ENCODE results near the gene CCR1. TPM values are rescaled to one million over a fixed set of nuclear protein-coding genes. Genes with fewer than 3 reads are reported as not detected.
A peak's percentile ranks its signal among the peaks of the same experiment; 100 is the strongest.

CCR1 gene
- polyA plus RNA-seq, 1 donor (not counting 4 experiments of a cell fraction or from before 2014, with no cell fraction given) = not detected

DNA sequence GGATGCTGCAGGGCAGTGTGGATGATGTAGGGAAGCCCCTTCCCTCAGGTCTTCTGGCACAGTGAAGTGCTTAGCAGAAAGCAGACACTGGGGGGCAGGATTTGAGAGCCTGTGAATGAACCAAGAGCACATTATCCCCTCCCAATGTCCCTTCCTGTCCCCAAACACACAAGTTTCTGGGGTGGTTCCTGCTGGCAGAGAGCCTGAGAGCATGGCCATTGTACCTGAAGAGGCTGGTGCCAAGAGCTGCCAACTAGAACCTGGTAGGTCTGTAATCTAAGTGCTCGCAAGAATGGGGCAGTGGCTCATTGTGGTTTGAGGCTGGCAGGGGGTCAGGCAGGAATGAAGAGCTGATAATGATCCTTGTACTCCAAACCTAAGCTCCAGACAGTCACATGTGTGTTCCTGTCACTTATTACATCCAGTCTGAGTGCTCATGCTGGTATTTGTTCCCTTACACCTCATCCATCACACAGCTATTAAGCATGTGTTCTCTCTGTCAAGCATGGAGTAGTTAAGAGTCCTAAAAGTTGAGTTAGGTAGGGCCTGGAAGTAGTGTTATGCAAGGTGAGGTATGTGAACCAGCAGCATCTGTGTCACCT, 6.7 kb upstream of the CCR1 start:
- Histone ChIP-seq H3K4me1 (ENCODE audit: control insufficient read depth, extremely low read depth, insufficient read depth, low read length) (no peaks in the 10 kb centered on the region), H3K36me3 (ENCODE audit: control insufficient read depth in 2 of 2, extremely low read depth in 1 of 2, insufficient read depth in 2 of 2, low read length in 2 of 2) (no peaks in the 10 kb centered on the region), H2AFZ (ENCODE audit: control insufficient read depth, low read length) (no peak overlapping the region), H3K27me3 (ENCODE audit: control insufficient read depth, extremely low read depth, insufficient read depth, low read length) (peaks cover 6% of the 10 kb centered on the region), H3K9me3 (ENCODE audit: control insufficient read depth, low read depth, low read length) (no peaks in the 10 kb centered on the region), H3K27ac (ENCODE audit: control insufficient read depth, insufficient read depth, low read length) (no peak overlapping the region), H3K4me2 (ENCODE audit: control insufficient read depth, extremely low read depth, insufficient read depth, low read depth, low read length) (no peak overlapping the region), H3K4me3 (ENCODE audit: control insufficient read depth in 2 of 3, extremely low read depth in 1 of 3, insufficient read depth in 2 of 3, low read depth in 1 of 3, low read length in 3 of 3) (no peak overlapping the region), H3K79me2 (ENCODE audit: control insufficient read depth, insufficient read depth, low read length) (no peaks in the 10 kb centered on the region), H3K9me1 (ENCODE audit: control insufficient read depth, extremely low read depth, insufficient read depth, low read length) (no peaks in the 10 kb centered on the region), H3K9ac (ENCODE audit: control insufficient read depth, extremely low read depth, insufficient read depth, low read length) (no peak overlapping the region), H4K20me1 (ENCODE audit: control insufficient read depth, extremely low read depth, insufficient read depth, low read length) (no peaks in the 10 kb centered on the region)
- dilution Hi-C loops (cut with MboI; ENCODE audit: extremely low pct_ligation_motif_present, low sequenced_read_pairs) = no loop called here
- FAIRE-seq (no peak), DNase-seq (ENCODE audit: low read depth, low spot score) (no peak)
- no peak for TF ChIP-seq EZH2 (IDR thresholded peaks at IDR 0.05; ENCODE audit: low read length)
- TF ChIP-seq, protein P1, sequence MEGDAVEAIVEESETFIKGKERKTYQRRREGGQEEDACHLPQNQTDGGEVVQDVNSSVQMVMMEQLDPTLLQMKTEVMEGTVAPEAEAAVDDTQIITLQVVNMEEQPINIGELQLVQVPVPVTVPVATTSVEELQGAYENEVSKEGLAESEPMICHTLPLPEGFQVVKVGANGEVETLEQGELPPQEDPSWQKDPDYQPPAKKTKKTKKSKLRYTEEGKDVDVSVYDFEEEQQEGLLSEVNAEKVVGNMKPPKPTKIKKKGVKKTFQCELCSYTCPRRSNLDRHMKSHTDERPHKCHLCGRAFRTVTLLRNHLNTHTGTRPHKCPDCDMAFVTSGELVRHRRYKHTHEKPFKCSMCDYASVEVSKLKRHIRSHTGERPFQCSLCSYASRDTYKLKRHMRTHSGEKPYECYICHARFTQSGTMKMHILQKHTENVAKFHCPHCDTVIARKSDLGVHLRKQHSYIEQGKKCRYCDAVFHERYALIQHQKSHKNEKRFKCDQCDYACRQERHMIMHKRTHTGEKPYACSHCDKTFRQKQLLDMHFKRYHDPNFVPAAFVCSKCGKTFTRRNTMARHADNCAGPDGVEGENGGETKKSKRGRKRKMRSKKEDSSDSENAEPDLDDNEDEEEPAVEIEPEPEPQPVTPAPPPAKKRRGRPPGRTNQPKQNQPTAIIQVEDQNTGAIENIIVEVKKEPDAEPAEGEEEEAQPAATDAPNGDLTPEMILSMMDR (optimal IDR thresholded peaks at IDR 0.05 in 1 of 3, IDR thresholded peaks at IDR 0.05 in 1 of 3, conservative IDR thresholded peaks at IDR 0.05 in 1 of 3; ENCODE audit: extremely low read depth in 1 of 3, insufficient read depth in 2 of 3, low read length in 3 of 3) = peak; percentile 46 to 61 (median 46)

DNA sequence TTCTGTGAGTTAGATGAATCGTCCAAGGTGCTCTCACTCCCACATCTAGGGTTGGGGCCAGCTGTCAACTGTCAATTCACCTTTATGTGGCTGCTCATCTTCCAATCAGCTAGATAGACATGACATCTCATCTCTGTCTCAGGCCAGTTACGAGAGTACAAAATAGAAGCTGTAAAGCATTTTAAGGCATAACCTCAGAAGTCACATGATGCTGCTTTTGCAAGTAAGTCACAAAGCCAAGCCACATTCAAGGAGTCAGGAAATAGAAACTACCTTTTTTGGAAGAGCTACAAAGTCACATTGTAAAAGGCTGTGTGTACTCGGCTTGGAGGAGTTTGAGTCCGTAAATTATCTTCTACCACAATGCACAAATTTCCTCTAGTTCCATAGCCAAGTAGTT, 5.1 kb upstream of the CCR1 start:
- no peak overlapping the region for H3K9ac ChIP-seq (ENCODE audit: control insufficient read depth, extremely low read depth, insufficient read depth, low read length)
- no peaks in the 10 kb centered on the region for H4K20me1 ChIP-seq (ENCODE audit: control insufficient read depth, extremely low read depth, insufficient read depth, low read length)
- DNase-seq (ENCODE audit: low read depth, low spot score) (no peak), FAIRE-seq (no peak)
- peaks cover 6% of the 10 kb centered on the region for H3K27me3 ChIP-seq (ENCODE audit: control insufficient read depth, extremely low read depth, insufficient read depth, low read length)
- no peak for TF ChIP-seq EZH2 (IDR thresholded peaks at IDR 0.05; ENCODE audit: low read length)
- TF ChIP-seq, protein P1 (optimal IDR thresholded peaks at IDR 0.05 in 1 of 3, IDR thresholded peaks at IDR 0.05 in 1 of 3, conservative IDR thresholded peaks at IDR 0.05 in 1 of 3; ENCODE audit: extremely low read depth in 1 of 3, insufficient read depth in 2 of 3, low read length in 3 of 3) = no peak
- dilution Hi-C loops (cut with MboI; ENCODE audit: extremely low pct_ligation_motif_present, low sequenced_read_pairs) = no loop called here
- H3K9me1 ChIP-seq (ENCODE audit: control insufficient read depth, extremely low read depth, insufficient read depth, low read length) = no peaks in the 10 kb centered on the region
- no peak overlapping the region for H2AFZ ChIP-seq (ENCODE audit: control insufficient read depth, low read length)
- no peak overlapping the region for H3K4me2 ChIP-seq (ENCODE audit: control insufficient read depth, extremely low read depth, insufficient read depth, low read depth, low read length)
- H3K4me1 ChIP-seq (ENCODE audit: control insufficient read depth, extremely low read depth, insufficient read depth, low read length) = peaks cover 2% of the 10 kb centered on the region
- no peaks in the 10 kb centered on the region for H3K9me3 ChIP-seq (ENCODE audit: control insufficient read depth, low read depth, low read length)
- H3K4me3 ChIP-seq (ENCODE audit: control insufficient read depth in 2 of 3, extremely low read depth in 1 of 3, insufficient read depth in 2 of 3, low read depth in 1 of 3, low read length in 3 of 3) = no peak overlapping the region
- H3K79me2 ChIP-seq (ENCODE audit: control insufficient read depth, insufficient read depth, low read length) = no peaks in the 10 kb centered on the region
- no peak overlapping the region for H3K27ac ChIP-seq (ENCODE audit: control insufficient read depth, insufficient read depth, low read length)
- H3K36me3 ChIP-seq (ENCODE audit: control insufficient read depth in 2 of 2, extremely low read depth in 1 of 2, insufficient read depth in 2 of 2, low read length in 2 of 2) = no peaks in the 10 kb centered on the region

Measured in keratinocyte (primary cell).